Left kidney (tissue), 2 donors: ENCODE data around the gene AHI1. TPM values are rescaled to one million over a fixed set of nuclear protein-coding genes. Genes with fewer than 3 reads are reported as not detected.

Experiments
- DNase-seq: peaks from one replicate; pipeline ENCODE4 v3.0.0-alpha.2; 2013
- polyA plus RNA-seq: library from polyadenylated mRNA; unstranded; fragments of 120-200 nt; gene quantifications from one replicate; pipeline ENCODE4 v1.2.1, GENCODE V29; 2013; ENCODE audit not compliant: insufficient read length

AHI1 gene
- polyA plus RNA-seq, 1 donor = 123 TPM

DNA sequence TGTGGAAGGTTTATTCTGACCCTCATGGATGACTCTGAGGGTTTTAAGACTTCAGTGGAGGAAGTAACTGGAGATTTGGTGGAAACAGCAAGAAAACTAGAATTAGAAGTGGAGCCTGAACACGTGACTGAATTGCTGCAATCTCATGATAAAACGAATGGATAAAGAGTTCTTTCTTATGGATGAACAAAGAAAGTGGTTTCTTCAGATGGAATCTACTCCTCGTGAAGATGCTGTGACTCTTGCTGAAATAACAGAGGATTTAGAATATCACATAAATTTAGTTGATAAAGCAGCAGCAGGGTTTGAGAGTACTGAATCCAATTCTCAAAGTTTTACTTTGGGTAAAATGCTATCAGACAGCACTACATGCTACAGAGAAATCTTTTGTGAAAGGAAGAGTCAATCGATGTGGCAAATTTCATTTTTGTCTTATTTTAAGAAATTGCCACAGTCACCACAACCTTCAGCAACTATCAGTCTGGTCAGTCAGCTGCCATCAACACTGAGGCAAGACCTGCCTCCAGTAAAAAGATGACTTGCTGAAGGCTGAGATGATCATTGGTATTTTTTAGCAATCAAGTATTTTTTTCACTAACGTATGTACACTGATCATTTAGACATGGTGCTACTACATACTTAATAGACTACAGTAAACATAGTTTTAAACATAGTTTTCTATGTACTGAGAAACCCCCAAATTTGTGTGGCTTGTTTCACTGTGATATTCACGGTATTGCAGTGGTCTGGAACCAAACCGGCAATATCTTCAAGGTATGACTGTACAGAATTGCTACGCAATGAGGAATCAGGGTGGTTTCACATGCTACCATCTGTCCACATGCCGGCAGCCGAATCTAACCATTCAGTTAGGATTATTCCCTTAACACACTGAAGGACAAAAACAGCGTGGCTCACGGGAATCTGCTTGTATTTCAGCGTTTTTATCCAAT lies 167.4 kb downstream of the AHI1 start:
- DNase-seq = no peak

DNA sequence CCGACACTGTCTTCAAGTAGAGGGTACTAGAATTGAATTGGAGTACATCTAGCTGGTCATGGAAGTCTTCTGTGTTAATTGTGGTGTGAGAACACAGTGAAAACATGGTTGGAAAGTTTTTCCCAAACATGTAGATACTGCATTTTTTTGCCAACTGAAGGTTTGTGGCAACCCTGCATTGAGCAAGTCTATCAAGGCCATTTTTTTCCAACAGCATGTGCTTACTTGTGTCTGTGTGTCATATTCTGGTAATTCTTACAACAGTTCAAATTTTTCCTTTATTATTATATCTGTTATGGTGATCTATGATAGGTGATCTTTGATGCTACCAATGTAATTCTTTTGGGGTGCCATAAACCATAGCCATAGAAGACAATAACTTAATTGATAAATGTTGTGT lies 169.4 kb downstream of the AHI1 start:
- no peak for DNase-seq

DNA sequence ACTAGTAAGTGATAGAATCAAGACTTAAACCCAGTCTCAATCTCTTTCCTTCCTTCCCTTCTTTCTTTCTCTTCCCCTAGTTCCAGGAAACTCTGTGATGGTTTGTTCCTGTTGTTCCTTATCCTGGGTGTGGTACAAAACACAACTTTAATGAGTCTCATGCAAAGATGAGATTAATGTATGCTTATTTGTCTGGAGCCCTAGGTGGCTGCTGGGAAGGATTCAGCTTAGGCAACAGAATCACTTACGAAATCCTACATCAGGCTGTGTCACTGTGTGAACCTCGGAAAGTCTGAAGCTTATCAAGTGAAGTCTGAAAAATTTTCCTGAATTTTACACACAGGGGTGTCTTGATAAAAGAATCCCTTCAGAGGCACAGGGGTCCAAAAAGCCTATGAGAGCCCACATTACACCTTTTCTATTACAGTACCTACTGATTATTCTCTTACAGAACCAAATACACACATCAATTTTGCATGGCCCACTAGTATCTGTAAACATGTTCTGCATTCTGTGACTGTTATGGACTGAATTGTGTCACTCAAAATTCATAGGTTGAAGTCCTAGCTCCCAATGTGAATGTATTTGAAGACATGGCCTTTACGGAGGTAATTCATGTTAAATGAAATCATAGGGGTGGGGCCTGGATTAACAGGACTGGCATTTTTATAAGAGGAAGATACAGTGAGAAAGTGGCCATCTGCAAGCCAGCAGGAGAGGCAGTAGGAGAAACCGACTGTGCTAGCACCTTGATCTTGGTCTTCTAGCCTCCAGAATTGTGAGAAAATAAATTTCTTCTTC lies 171.7 kb downstream of the AHI1 start:
- DNase-seq = no peak

DNA sequence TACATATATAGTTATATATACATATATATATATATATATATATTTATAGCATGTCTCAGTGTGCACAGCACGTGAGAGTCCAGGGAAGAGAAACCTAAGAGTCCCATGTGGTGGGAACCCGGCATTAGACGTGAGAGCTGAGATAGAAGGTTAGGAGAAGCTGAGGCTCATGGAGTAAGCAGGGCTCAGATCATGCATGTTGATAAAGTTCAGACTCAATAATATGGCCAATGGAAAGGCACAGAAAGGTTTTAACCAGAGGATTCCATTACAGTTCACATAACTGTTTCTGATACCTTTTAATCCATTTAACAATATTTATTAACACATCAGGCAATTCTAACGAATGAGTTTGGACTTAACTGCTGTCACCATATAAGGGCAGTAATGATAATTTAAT lies 173.0 kb downstream of the AHI1 start:
- DNase-seq = no peak

DNA sequence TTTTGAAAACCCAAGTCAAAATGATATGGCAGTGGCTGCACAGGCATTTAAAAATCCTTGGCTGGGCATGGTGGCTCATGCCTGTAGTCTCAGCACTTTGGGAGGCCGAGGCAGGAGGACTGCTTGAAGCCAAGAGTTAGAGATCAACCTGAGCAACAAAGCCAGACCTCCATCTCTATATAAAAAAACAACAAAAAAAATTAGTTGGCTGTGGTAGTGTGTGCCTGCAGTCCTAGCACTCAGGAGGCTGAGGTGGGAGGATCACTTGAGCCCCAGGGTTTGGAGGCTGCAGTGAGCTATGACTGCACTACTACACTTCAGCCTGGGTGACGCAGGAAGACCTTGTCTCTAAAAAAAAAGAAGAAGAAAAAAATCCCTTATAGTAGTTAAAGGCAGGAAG lies 173.6 kb downstream of the AHI1 start:
- no peak for DNase-seq

DNA sequence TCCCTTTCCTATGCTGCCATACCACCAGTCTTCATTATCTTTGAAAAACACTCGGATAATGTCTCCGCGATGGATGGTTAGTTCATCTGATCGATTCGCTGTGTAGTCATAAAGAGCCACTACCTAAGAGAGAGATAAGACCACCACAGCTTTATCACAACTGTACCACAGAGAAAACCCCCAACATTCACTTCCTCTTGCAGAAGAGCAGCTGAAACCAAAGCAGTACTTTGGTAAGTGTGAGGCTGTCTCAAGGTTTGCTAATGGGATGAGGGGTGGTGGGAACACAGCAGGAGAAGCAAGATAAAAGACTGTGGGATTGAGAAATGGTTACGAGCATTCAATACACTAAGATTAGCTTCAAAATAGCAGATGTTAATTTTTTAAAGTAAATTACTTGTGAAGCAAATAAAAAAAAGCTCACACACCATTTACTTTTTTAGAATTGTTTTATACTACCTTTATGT lies 174.3 kb downstream of the AHI1 start:
- no peak for DNase-seq

DNA sequence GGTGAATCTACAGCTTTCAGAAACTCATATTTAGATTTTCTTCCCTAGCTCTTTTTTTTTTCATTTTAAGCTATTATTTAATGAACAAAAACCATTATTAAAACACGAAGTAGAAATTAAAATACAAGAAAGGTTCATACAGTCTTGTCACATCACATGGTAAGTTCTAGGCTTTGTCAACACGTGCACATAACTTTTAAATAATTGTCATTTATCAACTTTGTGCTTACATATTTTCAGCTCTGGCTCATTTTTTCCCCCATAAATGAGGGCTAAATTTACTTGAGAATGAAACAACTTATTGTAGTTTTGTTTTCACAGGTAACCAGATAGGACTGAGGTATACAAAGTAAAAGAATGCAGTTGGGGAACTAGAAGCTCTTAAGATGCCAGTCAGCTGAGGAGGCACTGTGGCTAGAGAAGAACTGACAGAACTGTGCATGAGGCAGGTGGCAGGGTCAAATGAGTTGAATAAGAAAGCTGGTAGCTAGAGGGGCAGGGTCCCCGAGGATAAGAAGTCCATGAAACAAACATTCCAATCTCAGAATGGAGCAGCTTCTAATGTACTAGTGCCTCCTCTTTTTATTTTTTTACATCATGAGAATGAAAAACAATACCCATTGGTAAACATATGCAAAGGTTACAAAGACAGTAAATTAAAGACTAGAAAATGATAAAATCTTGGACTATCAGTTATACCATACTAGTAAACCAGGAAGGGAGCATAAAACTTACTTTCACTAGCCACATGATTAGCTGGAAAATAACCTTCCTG lies 174.9 kb downstream of the AHI1 start:
- DNase-seq = no peak

DNA sequence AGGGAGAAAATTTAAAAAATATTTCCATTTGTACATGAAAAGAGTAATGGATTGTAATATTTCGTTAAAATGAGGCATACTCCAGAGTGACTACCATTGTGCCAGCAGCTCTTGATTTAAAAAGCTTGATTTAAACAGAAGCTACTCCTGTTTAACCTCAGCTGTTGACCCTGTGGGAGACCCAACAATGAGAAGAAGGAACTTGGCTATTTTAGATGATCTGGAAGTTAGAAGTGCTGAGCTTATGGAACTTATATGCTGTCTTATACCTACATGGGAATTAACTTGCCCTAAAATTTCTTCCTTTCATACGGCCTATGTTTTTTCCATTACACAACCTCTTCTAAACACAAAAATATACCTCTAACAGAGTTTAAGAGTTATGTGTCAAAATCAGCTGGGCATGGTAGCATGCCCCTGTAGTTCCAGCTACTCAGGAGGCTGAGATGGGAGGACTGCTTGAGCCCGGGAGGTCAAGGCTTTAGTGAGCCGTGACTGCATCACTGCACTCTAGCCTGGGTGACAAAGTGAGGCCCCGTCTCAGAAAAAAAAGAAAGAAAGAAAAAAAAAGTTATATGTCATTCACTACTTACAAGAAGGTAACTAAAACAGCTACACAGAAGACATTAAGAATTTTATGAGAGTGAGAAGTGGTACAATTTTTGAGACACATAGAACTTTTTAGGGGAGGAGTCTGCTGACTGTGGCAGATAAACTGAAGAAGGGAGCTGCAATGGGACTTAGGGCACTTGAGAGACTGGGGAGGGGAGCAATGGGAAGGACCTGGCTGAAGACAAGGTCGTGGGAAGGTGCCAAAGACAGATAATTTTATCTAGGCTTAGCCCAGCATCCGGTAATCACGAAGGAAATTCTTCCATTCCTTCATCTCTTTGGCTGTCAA lies 176.6 kb downstream of the AHI1 start:
- DNase-seq = no peak

DNA sequence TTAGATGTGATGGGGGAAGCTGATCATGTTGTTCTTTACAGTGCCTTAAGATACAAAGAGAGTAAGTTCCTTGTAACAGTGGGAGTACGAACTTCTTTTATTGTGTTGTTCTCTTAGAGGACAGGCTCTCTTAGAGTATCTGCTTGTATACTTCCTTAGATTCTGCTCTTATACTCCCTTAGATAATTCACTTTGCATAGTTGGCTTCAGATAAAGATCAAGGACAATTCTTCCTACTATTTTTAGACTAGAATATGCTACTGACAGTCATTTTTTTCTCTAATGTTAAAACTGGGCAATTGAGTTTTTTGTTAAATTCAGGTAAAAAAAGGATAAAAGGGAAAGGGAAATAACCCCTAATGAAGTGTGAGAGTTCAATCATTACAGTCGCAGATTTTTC lies 177.7 kb downstream of the AHI1 start:
- DNase-seq = no peak

DNA sequence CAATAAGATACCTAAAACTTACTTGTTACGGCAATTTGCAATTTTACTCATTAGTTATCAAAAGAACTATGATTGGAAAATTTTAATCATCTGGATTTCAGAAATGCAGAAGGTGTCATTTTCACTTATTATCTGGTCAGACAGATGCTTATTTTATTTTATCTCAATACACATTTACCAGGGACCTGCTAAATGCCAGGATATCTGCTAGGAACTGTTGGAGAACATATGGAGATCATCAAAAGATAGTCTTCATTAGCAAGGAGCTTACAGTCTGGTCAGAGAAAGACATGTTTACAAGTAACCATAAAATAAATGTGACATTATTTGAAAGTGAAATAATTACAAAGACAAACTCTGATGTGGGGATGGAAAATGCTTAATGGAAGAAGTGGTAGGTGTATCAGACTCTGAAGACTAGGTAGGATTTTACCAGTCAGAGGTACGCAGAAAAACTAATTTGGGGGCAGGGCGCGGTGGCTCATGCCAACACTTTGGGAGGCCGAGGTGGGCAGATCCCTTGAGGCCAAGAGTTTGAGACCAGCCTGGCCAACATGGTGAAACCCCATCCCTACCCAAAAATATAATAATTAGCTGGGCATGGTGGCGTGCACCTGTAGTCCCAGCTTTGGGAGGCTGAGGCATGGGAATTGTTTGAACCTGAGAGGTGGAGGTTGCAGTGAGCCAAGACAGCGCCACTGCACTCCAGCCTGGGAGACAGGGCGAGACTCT lies 178.6 kb downstream of the AHI1 start:
- no peak for DNase-seq

DNA sequence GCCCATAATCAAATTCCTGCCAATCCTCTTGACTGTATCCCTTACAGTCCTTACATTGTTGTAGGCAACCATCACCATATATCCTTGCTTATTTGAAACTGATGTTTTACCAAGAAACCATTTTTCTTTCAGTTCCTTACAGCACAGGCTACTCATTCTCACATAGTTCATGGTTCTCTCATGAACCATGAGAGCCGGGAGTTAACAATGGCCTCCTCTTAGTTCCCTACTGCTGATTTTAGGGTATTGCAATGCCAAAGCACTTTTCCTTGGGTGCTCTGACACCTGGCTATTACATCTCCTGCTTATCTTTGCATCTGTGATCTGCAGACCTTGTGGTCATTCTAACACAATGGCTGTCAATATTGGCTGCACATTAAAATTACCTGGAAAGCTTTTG lies 183.0 kb downstream of the AHI1 start:
- DNase-seq = no peak

DNA sequence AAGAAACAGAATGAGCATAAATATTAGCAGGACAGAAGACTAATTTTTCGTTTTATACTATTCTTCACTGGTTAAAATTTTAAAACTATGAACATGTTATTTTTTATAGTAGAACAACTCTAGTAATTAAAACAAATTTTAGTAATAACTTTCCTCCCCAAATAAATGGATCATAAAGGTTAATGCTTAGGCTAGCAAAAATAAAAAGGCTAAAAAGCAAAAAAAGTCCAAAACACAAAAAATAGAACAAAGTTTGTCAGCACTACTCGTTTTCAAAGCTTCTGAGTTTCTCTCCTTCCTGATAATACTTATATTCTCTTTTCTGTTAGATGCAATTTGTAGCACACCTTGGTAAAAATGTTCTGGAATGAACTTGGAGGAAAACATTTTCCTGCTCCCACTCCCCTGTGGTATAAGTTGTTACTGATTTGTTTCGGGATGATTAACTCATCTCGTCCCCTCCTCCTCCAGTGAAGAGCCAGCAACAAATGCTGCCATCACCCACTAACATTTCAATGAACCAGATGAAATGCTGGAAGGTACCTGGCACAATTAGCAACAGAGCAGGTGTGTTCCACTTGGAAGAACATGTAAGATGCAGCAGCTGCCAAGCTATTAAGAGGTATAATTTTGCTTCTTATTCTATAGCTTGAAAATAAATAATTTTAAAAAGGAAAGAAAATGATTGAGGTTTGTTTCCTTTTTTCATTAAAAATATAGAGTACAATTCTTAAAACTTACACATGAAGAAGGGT lies 185.9 kb downstream of the AHI1 start:
- no peak for DNase-seq

DNA sequence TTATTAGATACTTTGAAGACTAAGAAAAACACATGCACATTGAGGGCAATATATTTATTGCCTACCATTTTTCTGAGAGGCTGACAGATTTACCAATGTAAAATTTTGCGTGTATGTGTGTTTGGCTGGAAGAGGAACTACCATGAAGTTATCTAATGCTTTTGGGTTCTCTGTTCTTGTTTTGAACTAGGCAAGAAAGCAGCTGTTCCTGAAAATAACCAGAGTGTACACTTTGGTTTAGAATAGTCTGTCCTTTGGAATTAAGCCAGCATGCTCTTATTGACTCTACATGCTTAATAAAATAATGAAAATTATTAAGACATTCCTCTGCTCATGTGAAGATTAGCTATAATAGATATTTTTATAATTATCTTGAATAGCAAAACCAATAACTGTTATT lies 187.2 kb downstream of the AHI1 start:
- DNase-seq = no peak

DNA sequence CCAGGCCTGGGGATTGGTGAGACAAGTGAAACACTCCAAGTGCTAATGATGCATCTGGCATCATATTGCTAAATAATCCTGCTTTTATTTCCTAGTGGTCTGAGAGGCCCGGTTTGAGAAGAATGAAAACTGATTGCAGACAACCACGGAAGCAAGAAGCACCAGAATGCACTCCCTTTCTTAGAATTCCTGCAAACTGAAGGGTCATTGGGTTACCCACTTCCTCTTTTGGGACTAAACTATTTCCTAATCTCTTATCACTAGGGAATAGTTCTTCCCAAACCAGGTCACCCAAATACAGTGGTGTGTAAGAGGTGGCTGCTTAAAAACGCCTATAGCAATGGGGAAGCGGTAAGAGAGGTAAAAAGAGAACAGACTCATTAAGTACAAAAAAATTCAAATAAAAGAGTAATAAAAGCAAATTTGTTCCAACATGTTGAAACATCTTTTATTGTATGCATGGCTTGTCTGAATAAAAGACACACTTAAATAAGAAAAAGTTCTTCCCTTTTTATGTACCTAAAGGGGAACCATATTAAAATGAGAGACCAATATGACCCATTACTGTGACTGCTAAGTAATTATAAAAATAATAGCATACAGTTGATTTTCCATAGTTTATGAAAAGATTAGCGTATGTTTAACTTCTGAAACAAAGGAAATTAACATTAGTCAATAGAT lies 190.7 kb downstream of the AHI1 start:
- DNase-seq = no peak

DNA sequence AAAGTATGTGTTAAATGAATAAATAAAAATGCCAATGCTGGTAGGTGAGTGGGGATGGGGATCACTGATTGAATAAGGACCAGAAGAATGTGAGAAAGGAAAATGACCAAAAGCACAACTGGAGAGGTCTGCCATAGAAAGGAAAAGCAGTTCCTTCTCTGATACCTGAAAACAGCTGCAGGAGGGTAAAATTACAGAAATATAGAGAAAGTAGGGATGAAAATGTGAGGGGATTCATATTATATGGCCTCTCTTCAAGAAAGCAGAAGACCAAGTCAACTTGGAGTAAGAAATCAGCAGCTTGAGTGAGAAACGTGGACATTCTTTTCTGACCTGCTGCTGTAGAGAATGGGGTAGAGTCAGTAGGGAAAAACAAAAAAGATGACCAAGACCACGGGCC lies 191.4 kb downstream of the AHI1 start:
- DNase-seq = no peak

DNA sequence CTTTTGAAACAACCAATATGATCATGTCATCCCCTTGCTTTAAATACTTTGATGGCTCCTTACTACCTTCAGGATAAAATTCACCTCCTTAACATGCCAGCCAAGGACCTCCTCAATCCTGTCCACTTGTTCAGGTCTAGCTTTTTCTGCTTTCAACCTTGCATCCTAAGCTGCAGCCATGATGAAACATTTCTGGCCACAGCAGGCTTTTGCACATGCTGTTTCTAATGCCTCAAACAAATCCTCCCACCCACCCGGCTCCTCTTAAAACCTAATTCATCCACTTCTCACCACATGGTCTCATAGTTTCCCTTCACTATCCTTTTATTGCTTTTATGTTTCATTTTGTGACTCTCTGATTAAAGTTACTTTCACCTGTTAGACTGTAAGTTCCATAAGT lies 191.9 kb downstream of the AHI1 start:
- DNase-seq = no peak

DNA sequence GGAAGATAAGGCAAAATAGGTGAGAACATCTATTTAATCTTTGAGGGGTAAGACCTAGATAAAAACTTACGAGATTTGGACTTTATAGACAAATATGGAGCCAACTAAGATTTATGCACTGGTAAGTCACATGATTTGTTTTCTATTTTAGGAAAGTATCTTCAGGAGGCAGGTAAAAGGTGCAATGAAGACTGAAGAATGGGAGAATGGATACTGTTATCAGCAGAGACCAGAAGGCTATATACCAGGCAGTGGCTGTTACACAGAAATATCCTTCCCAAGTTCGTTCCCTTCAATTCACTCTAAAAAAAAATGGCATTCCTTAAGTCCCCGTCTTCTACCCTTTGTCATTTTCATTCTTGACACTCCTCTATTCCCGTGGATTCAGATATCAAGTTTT lies 192.7 kb downstream of the AHI1 start:
- DNase-seq = no peak

DNA sequence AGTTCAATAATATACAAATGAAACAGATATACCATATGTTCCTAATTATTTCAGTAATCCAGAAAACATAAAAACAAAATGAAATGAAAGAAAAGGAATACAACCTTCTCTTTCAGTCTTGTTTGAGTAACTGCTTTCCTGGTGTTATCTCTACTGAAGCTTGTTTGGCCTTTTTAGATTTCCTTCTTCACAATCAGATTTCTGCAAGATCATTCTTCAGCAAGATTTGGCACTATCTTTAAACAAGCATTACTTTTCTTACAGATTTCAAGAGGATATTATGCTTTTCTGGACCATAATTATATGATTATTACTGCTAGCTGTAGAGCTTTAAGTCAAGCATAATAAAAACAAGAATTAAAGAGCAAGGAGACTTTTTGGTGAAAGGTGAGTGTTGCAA lies 196.2 kb downstream of the AHI1 start:
- no peak for DNase-seq

DNA sequence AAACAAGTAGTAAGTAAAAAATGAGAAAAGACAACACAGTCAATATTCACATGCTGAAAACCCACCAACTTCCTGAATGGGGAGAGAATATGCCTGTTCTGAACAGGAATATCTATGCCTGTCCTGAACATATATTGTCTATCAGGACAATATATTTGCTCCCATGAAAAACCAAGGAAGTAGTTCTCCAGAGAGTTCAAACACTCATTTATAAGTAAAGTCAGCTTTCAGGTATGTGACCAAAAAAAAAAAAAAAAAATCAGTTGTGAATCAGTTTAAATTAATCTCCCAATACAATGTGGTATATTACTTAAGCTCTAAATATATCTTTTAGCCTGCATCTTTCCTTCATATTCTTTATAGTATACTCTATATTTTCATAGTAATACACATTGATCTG lies 197.0 kb downstream of the AHI1 start:
- DNase-seq = no peak
